Amniotic stem cell (primary cell): Measurements from ENCODE around the gene ANKRD1.

ENCODE experiments used
- DNase-seq: peaks from one replicate; lab custom pipeline; 2025; lab: John Stamatoyannopoulos, UW

The ANKRD1 gene

DNA sequence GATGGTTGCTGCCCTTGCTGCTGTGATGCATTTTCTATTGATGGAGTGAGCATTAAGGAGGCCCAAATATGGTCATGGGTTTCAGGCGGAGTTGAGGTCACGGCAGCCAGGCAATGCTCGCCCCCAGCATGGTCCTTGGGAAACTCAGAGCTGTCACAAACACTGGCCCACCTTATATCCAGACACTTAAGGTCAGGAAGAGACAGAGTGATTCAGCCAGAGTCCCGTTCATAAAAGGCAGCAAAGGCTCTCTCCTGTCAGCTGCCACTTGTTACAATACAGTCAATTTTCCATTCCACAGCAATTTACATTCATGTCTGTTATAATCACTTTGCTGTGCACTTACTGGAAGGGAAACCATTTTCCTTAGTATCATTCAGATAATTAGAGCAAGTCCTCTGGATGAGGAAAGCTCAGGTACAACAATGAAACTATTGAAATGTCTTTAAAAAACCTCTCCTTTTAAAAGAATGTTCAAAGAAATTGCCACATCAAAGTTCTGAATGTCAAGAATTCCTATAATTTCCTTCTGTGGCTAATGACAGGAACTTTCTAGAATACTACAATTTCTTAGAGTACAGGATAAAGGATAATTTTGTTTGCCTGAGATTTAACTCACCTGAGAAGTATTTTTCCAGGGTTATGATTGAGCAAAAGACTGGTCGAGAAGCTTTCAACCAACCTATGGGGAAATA is 14.8 kb upstream of the ANKRD1 start:
- no peak for DNase-seq

- peak; percentile 87 for DNase-seq
Observed at GRCh38 chr10:90930971-90931871, 10.3 kb upstream of the ANKRD1 start.

- DNase-seq: peak; percentile 77
Observed at GRCh38 chr10:90930070-90930837, 9.4 kb upstream of the ANKRD1 start.

DNA sequence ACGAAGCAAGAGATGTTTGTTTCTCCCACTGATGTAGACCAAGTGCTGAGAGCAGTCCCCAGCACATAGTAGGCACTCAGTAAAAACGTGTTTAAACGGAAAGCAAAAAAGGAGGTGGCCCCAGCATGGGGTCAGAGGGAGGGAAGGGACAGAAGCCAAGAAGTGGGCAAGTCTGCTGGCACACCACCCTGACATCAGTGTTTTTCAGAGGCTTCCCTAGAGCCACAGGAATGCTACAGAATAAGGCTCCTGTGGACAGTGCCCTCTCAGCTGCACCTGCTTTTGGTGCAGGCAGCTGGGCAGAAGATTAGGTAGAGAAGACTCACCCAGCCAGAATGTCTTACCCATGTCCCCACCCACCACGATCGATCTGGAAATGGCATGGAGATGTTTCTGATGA is 8.3 kb upstream of the ANKRD1 start:
- DNase-seq: no peak

DNA sequence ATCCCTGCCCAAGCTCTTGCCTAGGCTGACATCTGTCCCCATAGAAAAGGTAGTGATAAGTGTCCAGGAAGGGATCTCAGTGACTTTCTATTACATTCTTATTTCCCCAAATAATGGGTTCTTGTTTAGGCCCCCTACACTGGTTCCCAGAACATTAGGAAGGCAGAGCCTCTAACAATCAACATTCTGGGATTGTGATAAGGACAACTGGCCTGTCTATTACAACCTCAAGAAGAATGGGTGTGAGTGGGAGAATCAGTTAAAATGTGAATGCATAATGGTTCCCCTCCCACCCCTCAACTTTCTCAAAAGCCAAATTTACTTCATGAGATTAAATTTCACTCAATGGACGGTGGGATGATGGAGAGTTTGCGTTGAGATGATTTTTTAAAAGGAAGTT is 6.4 kb upstream of the ANKRD1 start:
- DNase-seq: no peak

GRCh38 chr10:90925079-90926029 is 4.5 kb upstream of the ANKRD1 start:
- DNase-seq: no peak

DNA sequence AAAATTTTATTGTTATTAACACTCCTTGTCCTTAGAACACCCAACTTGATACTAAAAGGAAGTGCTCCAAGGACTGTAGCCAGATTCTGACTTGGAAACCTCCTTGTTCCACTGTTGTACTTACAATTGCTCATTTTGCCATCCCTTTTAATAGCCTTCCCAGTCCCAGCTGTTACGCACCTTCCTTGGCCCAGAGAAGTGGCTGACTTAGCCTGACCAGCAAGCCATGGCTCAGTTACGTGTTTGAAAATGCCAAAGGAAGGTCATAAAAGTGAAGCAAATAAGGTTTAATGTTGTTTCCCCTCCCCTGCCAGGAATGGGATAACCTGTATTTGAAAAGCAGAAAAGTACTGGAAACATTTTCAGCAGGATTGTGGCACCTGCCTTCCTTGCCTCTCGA is 3.7 kb upstream of the ANKRD1 start:
- no peak for DNase-seq

DNA sequence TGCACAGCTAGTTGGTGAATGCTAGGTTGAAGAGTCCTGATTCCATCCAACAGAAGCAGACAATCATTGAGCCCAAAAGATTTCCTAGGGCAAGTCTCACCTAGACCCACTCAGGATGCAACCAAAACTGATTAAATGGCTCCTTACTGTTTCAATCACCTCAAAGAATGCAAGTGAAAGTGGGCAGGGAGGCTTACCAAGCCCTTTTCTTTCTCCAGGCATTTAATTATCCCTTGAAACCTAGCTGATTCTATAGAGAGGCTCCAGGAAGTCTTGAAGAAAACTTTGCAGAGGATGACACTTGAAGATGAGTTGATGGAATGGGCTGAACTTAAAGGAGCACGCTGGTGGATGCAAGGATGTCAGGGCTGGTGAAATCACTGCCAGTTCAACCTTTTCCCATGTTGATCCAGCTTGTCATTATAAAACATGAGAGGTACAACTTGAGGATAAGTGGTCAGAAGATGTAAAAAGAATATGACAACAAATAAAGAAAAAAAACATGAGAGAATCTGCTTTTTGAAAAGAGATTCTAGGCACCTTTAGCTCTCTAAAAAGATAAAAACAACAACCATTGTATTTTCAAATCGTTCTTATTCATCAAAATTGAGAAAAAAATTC is 2.3 kb upstream of the ANKRD1 start:
- no peak for DNase-seq

- DNase-seq: no peak
Observed at GRCh38 chr10:90921906-90922305, 1.0 kb upstream of the ANKRD1 start.

DNA sequence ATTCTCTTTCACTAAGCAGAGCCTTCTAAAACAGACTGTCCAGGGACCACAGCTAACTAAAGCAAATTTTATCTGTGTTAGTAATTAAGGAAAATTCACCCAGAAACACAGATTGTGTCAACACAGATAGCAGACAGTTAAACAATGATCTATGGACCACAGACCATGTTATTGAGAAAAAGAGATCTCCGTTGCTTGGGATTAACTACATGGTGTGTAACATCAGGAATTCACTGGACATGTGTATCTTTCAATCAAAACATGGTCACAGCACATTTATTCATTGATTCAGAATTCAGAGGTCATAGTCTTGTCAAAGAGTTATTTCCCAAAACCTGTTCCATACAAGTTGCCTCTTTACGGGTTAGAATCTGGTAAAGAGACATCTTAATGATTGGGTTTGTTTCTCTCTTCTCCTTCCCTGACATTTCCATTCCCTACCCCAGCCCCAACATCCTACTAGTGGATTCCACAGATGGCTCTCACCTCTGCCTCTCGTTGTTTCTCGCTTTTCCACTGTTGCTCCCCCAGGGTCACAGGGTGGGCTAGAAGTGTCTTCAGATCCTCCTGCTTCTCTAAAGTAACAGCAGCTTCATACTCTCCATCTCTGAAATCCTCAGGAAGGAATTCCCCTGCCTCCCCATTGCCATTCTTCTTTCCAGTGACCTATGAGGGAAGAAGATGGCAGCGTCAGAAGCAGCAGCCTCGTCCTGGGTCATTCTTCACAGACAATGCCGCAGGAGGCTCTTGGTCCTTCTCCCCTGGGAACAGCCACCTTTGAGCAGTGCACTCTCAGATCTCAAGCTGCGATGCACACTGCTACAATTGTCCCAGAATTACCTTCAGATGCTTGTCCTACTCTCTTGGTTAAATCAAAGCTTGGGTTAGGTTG is 958 bp downstream of the ANKRD1 start:
- no peak for DNase-seq

DNA sequence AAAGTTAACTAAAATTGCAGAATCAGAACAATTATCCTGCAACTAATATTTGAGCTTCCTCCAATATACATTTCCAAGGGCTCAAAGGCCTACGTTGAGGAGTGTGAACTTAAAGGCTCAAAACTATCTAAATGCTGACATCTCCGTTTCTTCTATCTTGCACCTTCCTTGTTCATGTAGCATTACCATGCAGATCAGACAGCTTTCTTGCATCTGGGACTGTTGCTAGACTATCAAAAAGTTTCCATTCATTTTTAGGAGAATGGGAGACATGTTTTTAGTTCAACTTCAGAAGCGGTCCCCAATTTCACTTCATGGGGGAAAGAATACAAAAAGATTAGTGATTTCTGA is 2.9 kb downstream of the ANKRD1 start:
- no peak for DNase-seq

DNA sequence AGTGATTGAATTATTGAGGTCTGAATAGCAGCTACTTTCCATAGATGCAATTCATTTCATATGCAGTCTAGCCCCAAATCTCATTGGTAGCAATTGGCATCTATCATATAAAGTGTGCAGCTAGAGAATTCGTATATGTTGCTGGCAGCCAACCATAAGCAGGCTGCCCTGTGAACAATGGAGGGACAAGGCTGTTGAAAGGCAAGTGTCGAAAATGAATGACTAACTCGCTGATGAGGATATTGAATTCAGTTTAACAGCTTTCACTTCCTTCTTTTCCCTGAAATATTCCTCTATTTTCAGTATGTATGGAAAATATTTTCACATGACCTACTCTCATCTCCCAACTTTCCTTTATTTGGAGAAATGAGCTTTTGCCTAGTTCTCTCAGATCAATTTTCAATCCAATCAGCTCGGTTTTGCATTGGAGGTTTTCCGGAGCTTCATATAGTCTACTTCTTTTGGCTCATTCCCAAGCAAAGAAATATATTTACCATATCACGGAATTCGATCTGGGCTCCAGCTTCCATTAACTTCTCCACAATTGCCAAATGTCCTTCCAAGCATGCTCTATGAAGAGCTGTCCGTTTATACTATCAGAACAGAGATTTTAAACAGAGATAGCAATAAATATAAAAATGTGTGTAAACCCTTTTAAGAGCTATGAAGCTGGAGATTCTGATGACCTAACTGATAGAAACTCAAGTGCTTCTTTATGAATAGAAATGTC is 3.5 kb downstream of the ANKRD1 start:
- DNase-seq: no peak

- no peak for DNase-seq
Observed at GRCh38 chr10:90916392-90917237, 4.3 kb downstream of the ANKRD1 start.

DNA sequence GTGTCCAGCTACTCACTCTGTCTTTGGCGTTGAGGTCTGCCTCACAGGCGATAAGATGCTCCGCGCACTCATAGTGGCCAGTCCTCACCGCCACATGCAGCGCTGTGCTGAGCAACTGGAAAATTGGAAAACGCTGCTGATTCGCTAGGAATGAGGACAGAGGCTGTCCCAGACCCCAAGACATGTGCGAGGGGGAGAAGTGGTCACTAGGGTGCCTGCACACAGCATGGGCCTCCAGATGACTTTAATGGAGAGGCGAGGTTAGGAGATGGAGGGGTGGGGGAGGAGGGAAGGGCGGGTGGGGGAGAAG is 5.2 kb downstream of the ANKRD1 start:
- DNase-seq: no peak

- no peak for DNase-seq
Observed at GRCh38 chr10:90914992-90915765, 5.7 kb downstream of the ANKRD1 start.

DNA sequence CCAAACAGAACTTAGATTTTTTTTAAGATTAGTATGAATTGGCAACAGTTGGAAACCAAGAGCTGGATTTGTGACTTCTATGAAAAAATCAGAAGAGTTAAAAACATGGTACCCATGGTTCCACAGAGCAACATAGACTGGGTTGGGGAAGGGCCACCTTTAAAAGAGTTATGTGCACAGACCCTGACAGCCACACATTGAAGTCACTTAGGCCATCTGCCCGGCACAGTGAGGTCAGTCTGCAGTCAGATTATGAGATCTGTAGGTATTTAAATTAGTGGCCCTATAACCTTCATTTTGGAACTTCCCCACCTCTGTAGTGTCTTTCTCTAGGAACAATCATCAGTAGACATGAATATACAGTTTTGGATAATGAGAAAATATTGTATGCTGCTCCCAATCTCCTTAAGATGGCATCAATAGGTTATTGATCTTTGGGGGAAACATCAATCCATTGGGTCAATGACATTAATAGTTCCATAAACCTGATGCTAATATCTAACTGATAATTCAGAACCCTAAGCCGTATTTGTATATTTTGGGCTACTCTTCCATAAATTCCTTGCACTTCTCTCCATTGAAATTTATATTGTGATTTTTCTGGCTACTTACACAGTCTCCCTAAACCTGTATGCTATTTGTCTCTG is 7.0 kb downstream of the ANKRD1 start:
- DNase-seq: no peak

DNA sequence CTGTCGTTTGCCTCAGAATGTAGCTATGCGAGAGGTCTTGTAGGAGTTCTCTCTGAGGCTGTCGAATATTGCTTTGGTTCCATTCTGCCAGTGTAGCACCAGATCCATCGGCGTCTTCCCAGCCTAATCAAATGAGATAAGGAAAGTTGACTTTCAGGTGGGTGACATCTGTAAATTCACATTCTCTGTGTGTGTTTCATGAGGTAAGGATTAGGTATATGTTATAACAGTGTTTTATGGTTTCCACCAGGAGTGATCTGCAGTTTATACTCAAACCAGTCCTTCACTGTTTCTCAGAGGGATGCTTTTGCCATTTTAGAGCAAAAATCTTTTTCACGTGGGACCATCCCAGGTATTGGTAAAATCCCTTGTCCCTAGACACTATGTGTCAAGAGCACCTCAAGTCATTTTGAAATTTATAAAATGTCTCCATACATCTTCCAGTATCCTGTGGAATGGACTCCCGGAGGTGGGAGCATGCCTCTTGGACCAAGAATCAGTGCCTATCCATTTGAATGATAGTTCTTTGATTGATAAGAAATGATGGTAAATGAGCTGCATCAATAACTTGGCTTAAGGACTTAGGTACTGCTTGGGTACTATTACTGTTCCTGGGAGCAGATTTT is 7.9 kb downstream of the ANKRD1 start:
- no peak for DNase-seq
